GM10248 (cell line): ENCODE measurements around the gene CRELD1.

ENCODE experiments used
- CTCF ChIA-PET: fragments of 300-600 bp; sonication (Branson Sonifier 250); formaldehyde crosslinking; extraction: SDS; loops from one replicate; lab custom pipeline; 2021; ENCODE audit warnings: antibody characterized with exemption; lab: Yijun Ruan, JAX
- POLR2A ChIA-PET: fragments of 350-650 bp; sonication (Branson Sonifier 250); formaldehyde crosslinking; extraction: SDS; loops from one replicate; lab custom pipeline; 2020; ENCODE audit warnings: antibody characterized with exemption; lab: Yijun Ruan, JAX
- DNase-seq: peaks from one replicate; pipeline ENCODE4 v3.0.0; 2012; ENCODE audit errors: extremely low spot score
- CTCF ChIP-seq: IDR thresholded peaks from 2 replicates; pipeline ENCODE4 v1.5.1; 2012; ENCODE audit warnings: mild to moderate bottlenecking, low read depth; ENCODE audit errors: extremely low read depth, missing control alignments, control extremely low read depth

Gene CRELD1, protein sequence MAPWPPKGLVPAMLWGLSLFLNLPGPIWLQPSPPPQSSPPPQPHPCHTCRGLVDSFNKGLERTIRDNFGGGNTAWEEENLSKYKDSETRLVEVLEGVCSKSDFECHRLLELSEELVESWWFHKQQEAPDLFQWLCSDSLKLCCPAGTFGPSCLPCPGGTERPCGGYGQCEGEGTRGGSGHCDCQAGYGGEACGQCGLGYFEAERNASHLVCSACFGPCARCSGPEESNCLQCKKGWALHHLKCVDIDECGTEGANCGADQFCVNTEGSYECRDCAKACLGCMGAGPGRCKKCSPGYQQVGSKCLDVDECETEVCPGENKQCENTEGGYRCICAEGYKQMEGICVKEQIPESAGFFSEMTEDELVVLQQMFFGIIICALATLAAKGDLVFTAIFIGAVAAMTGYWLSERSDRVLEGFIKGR

GRCh38 chr3:9933561-9934234, at the start of gene CRELD1:
Gene CRELD1 (plus strand): TSS chr3:9933834. CDS start chr3:9934439, 605 bp downstream.
- CTCF ChIA-PET: interaction anchor here (0.6 to 5.7 kb wide), 32 partner anchors 9 to 567 kb away, joined by 3 to 43 read pairs (median 5); partner anchors contain the start of genes EMC3, GHRL, IL17RC and PRRT3
- TF ChIP-seq CTCF: no peak
- peak; percentile 95 for DNase-seq
- POLR2A ChIA-PET: interaction anchor here (0.8 to 2.0 kb wide), 6 partner anchors 9 to 388 kb away, joined by 3 to 14 read pairs (median 4); partner anchors contain the start of genes ARPC4, EMC3 and TADA3

DNA sequence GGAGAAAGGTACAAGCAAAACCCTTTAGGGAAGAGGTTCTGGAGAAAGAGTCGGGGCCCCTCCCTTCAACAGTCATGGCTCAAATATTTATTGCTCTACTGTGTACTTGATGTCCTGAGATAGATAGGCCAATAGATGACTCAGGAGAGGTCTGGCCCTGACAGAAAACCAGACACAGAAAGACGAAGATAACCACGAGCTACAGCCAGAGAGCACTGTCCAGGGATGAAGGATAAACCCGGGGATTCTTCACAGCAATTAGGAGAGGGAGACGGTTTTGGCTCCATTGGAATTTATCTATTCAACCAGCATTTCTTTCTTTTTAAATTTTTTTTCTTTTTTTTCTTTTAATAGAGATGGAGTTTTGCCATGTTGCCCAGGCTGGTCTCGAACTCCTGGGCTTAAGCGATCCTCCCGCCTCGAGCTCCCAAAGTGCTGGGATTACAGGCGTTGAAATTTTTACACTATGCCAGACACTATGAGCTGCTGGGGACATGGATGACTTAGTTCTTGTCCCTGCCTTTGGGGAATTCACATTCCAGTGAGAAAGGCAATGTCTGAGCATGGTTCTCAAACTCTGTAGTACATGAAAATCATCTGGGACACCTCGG, 49.0 kb upstream of the CRELD1 start:
- CTCF ChIA-PET: interaction anchor here (2.6 kb wide), 1 partner anchor 9 kb away, joined by 9 read pairs; no protein-coding TSS in a partner anchor
- TF ChIP-seq CTCF: no peak
- DNase-seq: no peak
- POLR2A ChIA-PET: no interaction called here

- no peak for TF ChIP-seq CTCF
- no peak for DNase-seq
- POLR2A ChIA-PET: interaction anchor here (0.6 kb wide), 1 partner anchor 1677 kb away, joined by 3 read pairs; no protein-coding TSS in a partner anchor
- CTCF ChIA-PET: interaction anchor here (1.0 kb wide), 1 partner anchor 78 kb away, joined by 3 read pairs; no protein-coding TSS in a partner anchor
Measured at GRCh38 chr3:9886328-9886727, 47.3 kb upstream of the CRELD1 start.

DNA sequence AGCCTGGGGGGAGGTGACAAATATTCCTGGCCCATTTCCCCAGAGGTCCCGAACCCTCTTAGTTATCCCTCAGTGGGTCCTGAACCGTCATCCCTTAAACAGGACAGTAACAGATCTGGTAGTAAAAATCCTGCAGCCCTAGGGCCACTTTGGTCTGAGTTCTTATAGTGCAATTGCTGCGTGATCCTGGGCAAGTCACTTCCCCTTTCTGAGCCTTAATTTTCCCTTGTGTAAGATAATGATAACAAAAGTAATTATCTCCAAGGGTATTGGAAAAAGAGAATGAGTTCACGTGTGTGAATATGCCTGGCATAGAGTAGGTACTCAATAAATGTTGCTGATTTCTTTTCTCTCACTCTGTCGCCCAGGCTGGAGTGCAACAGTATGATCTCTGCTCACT, 46.2 kb upstream of the CRELD1 start:
- CTCF ChIA-PET: no interaction called here
- TF ChIP-seq CTCF: no peak
- no peak for DNase-seq
- POLR2A ChIA-PET: no interaction called here

GRCh38 chr3:9888540-9888939, 45.1 kb upstream of the CRELD1 start:
- ChIA-PET CTCF (interaction anchor here (2.7 kb wide), 1 partner anchor 9 kb away, joined by 12 read pairs; the partner anchor contains the start of gene CIDEC), POLR2A (no interaction called here)
- no peak for TF ChIP-seq CTCF
- DNase-seq: no peak

- ChIA-PET CTCF (interaction anchor here (1.8 to 2.7 kb wide), 2 partner anchors 10 to 43 kb away, joined by 9 to 12 read pairs; partner anchors contain the start of gene CIDEC), POLR2A (interaction anchor here (0.6 kb wide), 1 partner anchor 65 kb away, joined by 3 read pairs; no protein-coding TSS in a partner anchor)
- DNase-seq: no peak
- TF ChIP-seq CTCF: no peak
Measured at GRCh38 chr3:9889405-9889804, 44.2 kb upstream of the CRELD1 start.
